Measurements from ENCODE around the gene GRB7. TPM values are rescaled to one million over a fixed set of nuclear protein-coding genes. Genes with fewer than 3 reads are reported as not detected.
A peak's percentile ranks its signal among the peaks of the same experiment; 100 is the strongest.

GRB7 gene
- total RNA-seq, 2 donors from 2014 or later = 3.1 to 3.9 TPM

GRCh38 chr17:39793301-39793872 lies 55.6 kb downstream of the GRB7 start:
- H3K9me3 Mint-ChIP-seq = peaks cover 6 to 10% of the 10 kb centered on the region in 2 donors
- ATAC-seq (no peak), DNase-seq (ENCODE audit: low spot score in 2 of 2) (no peak)
- peaks cover 14 to 21% of the 10 kb centered on the region in 2 donors for H3K36me3 Mint-ChIP-seq
- peak overlapping the region; percentile 66 to 75 for H3K27ac Mint-ChIP-seq

- H3K9me3 Mint-ChIP-seq = peaks cover 6 to 10% of the 10 kb centered on the region in 2 donors
- ATAC-seq = peak; percentile 15 to 29
- H3K36me3 Mint-ChIP-seq = peaks cover 14 to 17% of the 10 kb centered on the region in 2 donors
- no peak for DNase-seq (ENCODE audit: low spot score in 2 of 2)
- H3K27ac Mint-ChIP-seq = peak overlapping the region; percentile 72 to 75
Observed at GRCh38 chr17:39794249-39794970, 56.7 kb downstream of the GRB7 start.

Other genes with a start within 250 kb of the GRB7 start
- gene NEUROD2, start 130.0 kb upstream of the GRB7 start, total RNA-seq = not detected
- gene PPP1R1B, start 111.0 kb upstream of the GRB7 start, total RNA-seq = under 1 TPM in 1 of 2 donors, not detected in 1; 0.16 TPM
- gene STARD3, start 100.8 kb upstream of the GRB7 start, total RNA-seq = 10 to 100 TPM; 62.7 to 80.6 TPM
- 1 to 10 TPM; 2.3 to 3.0 TPM for gene TCAP, start 72.6 kb upstream of the GRB7 start, total RNA-seq
- gene PNMT, start 69.5 kb upstream of the GRB7 start, total RNA-seq = under 1 TPM in 1 of 2 donors, not detected in 1; 0.64 TPM
- gene PGAP3, start 49.9 kb upstream of the GRB7 start, total RNA-seq = 10 to 100 TPM in 1 of 2 donors, 1 to 10 TPM in 1; 7.9 to 16.0 TPM
- gene ERBB2, start 37.9 kb upstream of the GRB7 start, total RNA-seq = 1 to 10 TPM; 3.2 to 7.8 TPM
- 10 to 100 TPM; 32.2 to 41.1 TPM for gene MIEN1, start 7.4 kb upstream of the GRB7 start, total RNA-seq
- 10 to 100 TPM; 37.6 to 60.8 TPM for gene IKZF3, start 126.4 kb downstream of the GRB7 start, total RNA-seq
- gene ZPBP2, start 130.3 kb downstream of the GRB7 start, total RNA-seq = not detected
- gene GSDMB, start 180.7 kb downstream of the GRB7 start, total RNA-seq = 10 to 100 TPM; 33.2 to 49.8 TPM
- gene ORMDL3, start 189.7 kb downstream of the GRB7 start, total RNA-seq = 10 to 100 TPM; 52.6 to 76.6 TPM
- not detected for gene LRRC3C, start 189.8 kb downstream of the GRB7 start, total RNA-seq
- gene GSDMA, start 225.1 kb downstream of the GRB7 start, total RNA-seq = 1 to 10 TPM in 1 of 2 donors, under 1 TPM in 1; 0.50 to 1.1 TPM
- gene PSMD3, start 242.9 kb downstream of the GRB7 start, total RNA-seq = 100 to 1,000 TPM in 1 of 2 donors, 10 to 100 TPM in 1; 89.7 to 136 TPM

All from activated naive CD4-positive, alpha-beta T cell treated with anti-CD3 and anti-CD28 coated beads, Interleukin-2, amount 50 U/mL, for 72 hours (primary cell).